ENCODE data around the gene COLEC11.

GRCh38 chr2:3634596-3635121 is 39.7 kb downstream of the COLEC11 start:
- TF ChIP-seq MAX (CRISPR knock-in tag; IDR thresholded peaks at IDR 0.05) (no peak), AFF4 (CRISPR knock-in tag; IDR thresholded peaks at IDR 0.05; ENCODE audit: borderline replicate concordance) (no peak), ELF4 (CRISPR knock-in tag; IDR thresholded peaks at IDR 0.05; ENCODE audit: low read depth) (no peak), CTCF (IDR thresholded peaks at IDR 0.05) (no peak), ZNF232 (CRISPR knock-in tag; IDR thresholded peaks at IDR 0.05) (no peak), RELA (CRISPR knock-in tag; IDR thresholded peaks at IDR 0.05; ENCODE audit: borderline replicate concordance) (no peak), USF2 (CRISPR knock-in tag; IDR thresholded peaks at IDR 0.05) (no peak), TCF7 (CRISPR knock-in tag; IDR thresholded peaks at IDR 0.05; ENCODE audit: low read depth) (no peak)
- TF ChIP-seq, protein P1, sequence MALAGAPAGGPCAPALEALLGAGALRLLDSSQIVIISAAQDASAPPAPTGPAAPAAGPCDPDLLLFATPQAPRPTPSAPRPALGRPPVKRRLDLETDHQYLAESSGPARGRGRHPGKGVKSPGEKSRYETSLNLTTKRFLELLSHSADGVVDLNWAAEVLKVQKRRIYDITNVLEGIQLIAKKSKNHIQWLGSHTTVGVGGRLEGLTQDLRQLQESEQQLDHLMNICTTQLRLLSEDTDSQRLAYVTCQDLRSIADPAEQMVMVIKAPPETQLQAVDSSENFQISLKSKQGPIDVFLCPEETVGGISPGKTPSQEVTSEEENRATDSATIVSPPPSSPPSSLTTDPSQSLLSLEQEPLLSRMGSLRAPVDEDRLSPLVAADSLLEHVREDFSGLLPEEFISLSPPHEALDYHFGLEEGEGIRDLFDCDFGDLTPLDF (CRISPR knock-in tag; IDR thresholded peaks at IDR 0.05) = no peak
